Effector CD4-positive, alpha-beta T cell (primary cell): Measurements from ENCODE around the gene LGALS13. TPM values are rescaled to one million over a fixed set of nuclear protein-coding genes. Genes with fewer than 3 reads are reported as not detected.

ENCODE experiments used
- DNase-seq: peaks from one replicate; pipeline ENCODE4 v3.0.0-alpha.2; 2020
- total RNA-seq: gene quantifications from one replicate; lab custom pipeline; 2026; lab: John Stamatoyannopoulos, UW

Gene LGALS13, protein sequence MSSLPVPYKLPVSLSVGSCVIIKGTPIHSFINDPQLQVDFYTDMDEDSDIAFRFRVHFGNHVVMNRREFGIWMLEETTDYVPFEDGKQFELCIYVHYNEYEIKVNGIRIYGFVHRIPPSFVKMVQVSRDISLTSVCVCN
- not detected for total RNA-seq

DNA sequence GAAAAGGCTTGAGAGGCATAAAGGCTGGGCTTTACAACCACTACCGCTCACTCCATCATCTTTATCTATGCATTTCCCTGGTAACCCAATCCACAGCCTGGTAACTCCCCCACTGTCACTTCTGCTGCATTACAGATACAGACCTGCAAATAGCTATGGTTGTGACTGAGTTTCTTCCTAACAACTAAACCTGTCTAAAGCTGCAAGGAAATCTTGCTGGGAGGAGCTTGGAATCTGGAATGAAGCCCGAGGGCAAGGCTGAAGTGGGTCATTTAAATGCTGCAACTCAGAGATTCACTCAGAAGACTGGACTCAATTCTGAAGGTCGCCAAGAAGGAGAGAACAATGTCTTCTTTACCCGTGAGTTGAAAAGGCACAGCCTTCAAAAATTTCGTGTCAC is at the start of gene LGALS13:
TSS of gene LGALS13 (plus strand) at position 301 of the 400 bp plus-strand sequence. CDS start at position 346, 45 bp downstream.
- DNase-seq, result no peak

DNA sequence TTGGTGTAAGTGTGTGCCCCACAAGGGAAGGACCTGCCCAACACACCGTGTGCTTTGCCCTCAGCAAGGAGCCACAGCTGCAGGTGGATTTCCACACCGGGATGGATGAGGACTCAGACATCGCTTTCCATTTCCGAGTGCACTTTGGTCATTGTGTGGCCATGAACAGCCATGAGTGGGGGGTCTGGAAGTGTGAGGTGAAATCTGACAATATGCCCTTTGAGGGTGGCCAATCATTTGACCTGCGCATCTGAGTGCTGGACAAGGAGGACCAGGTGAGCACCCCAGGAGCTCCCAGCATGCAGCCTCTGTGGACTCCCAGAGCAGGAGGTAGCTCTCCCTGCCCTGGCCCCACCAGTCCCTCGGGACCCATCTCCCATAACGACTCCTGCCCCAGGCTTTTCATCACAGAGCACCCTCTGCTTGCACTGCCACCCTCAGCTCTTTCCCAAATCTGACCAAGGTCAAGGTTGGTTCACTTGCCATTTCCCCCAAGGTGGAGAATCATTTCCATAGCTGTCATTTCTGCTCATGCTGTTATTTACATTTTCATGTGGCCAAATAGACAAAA is 49.2 kb upstream of the LGALS13 start:
- DNase-seq, result no peak

DNA sequence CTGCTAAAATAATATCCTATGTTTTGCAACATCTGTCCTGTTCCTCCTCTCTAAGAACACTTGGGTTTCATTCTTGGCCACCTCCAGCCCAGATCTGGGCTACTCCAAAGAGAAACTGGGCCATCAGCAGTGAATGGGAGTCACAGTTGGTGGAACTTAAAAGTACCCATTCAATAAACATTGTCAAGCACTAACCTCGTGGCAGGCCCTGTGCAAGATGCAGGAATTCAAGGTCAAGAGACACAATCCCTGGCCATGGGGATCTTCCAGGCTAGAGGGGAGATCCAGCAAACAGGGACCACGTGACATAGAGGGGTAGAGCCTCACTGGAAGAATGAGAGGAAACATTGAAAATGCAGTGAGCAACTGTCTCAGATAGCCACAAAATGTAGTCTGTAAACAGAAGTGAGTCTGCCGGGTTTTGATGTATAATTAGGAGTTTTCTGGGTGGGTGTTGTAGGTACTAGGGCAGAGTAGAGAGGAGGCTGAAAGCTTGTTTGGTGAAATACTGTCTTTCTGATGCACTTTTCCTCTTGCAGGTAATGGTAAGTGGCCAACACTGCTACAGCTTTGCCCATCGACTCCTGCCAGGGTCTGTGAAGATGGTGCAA is 47.5 kb upstream of the LGALS13 start:
- DNase-seq, result no peak

DNA sequence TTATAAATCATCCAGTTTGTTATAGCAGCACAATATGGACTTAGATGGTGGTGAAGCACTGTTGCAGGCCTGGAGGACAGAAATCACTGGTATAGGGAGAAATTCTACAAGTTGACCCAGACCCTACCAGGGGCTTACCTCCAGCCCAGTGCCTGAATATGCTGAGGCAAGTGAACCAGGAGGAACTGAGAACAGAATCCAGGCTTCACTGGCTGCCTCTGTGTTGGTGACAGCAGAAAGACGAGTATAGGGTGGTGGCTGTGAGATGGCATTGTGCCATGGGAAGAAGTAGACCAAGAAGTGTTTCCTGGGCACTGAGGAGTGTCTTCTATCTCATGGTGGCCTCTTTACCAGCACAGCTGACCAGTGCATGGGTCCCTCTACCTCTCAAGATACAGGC is 46.4 kb upstream of the LGALS13 start:
- no peak for DNase-seq

DNA sequence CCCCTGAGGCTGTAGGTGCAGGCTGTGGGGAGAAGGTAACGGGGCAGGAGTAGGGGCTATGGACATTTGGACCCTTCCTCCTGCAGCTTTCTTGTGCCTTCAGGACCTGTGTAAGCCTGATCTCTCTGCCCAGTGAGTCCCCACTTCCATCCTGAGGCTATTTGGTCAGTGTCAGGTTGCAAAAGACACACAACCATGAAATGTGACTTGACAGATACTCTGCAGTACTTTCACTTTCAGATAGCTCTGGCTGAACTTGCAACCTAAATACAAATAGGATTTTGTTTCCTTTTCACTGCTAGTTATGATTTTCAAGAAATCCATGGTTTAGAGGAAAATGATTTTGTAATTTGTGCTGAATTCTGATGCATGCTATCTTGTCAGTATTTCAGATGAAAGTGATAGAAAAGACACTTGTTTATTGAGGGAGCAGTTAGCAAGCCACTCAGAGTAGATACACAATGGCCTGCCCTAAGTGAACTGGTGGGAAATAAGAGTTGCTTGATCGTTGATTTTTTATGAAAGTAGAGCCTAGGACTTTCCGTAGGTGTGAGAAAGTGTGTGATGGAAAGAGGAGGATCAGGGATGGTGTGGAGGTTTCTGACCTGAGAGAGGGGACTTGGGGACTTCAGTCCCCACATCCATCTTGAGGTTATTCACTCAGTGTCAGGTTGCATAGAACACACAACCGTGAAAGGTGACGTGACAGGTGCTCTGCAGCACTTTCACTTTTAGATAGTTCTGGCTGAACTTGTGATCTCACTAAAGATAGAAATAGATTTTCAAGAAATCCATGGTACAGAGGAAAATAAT is 44.3 kb upstream of the LGALS13 start:
- no peak for DNase-seq

DNA sequence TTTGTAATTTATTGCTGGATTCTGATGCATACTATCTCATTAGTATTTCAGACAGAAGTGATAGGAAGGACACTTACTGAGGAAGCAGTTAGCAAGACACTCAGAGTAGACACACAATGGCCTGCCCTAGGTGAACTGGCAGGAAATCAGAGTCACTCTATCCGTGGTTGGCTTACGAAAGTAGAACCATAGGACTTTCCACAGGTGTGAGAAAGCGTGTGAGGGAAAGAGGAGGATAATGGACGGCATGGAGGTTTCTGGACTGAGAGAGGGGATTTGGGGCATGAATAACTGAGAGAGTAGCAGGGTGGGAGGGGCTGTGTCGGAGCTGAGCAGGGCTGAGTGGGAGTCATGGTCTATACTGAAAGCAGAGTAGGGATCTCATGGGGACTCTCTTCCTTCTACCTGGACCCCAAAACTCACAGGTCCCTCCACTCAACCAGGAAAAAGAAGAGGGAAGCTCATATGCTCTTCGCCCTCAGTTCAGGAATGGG is 43.7 kb upstream of the LGALS13 start:
- no peak for DNase-seq

DNA sequence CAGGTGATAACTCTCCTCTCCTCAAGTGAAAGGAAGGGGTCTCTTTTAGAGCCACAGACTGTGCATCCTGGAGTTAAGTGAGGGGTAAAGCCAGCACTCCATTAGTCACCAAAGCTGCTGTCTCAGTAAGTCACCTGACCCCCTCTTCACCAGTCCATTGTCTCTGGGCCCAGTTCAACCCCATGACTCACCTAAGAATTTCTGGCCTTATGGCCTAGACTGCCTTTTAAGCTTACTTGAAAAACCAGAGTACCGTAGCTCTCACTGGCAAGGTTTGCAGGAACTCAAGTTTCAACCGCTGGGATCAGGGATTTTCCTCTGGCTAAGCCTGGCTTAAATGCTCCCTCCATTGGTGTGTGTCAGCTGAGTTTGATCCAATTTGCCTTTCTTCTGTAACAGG is 38.9 kb upstream of the LGALS13 start:
- no peak for DNase-seq

DNA sequence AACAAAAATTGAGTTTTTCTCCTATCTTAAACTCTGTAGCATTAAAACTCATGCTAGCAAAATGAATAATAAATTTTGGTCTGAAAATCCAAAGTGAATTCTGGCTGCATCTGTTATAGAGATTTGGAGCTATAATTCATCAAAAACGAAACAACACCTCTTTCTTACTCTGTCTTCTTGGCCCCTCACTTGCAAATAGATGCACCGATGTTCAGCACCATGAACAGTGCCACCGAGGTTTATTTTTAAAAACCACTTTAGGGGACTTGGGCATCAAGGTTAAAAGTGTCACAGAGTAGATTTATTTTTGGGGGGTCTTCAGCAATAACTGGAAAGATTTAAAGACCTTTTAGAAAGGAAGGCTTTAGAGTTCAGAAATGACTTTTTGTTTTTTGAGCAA is 36.3 kb upstream of the LGALS13 start:
- no peak for DNase-seq

DNA sequence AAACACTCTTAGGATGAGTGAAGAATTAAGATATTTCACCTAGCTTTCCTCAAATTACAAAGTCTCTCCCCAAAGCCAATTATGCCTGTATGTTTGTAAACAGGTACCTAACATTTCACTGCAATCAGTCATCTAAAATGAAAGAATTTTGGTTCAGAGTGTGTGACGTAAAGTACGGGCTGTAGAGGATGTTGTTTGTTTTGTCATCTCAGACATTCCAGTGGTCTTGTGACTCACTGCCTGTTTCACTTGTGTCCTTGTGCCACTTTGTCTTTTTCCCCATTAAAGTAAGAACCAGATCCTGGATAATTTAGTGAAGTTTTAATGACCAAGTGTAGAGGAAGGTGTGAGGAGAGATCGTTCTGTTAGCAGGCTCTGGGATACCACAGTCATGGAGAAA is 33.7 kb upstream of the LGALS13 start:
- DNase-seq, result no peak

DNA sequence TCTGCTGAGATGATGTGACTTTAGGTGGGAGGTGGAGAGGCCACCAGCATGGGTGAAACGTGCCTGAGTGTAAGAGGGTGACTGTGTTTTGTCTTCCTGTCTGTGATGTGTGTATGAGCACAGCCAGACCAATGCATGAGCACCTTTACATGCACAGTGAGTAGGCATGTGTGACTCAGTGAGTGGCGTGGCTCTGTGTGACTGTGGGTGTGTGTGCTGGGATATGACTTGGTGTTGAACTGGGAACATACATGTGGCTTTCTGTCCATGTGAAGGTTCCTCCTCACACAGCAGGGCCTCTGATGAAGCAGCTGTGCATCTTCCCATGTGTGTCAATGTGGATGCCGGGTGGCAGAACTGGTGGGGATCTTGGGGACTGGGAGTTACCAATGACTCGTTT is 19.9 kb upstream of the LGALS13 start:
- no peak for DNase-seq

DNA sequence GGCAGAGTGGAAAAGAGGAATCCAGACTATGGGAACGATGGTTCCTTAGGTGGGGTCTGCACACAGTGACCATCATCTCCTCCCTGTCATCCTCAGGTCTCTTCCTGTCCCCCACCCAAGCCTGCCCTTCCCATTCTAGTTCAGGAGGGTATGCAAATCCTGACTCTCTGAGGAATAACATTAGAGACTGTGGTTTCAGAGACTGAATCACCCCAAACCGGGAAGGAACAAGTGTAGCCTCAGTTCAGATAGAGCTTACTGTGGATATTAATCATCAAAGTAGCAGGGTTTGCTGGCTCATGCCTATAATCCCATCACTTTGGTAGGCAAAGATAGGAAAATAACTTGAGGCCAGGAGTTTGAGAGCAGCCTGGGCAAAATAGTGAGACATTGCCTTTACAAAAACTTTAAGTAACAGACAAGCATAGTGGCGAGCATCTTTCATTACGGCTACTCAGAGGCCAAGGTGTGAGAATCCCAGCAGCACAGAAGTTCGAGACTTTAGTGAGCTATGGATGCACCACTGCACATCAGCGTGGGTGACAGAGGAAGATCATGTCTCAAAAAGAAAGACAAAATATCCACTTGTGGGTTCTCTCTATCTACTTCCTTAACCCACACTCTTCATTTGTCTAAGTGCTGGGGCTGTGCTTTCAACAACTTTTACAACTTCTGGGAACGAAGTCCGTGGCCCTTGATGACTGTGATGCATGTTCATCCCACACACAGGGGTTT is 19.3 kb upstream of the LGALS13 start:
- no peak for DNase-seq

DNA sequence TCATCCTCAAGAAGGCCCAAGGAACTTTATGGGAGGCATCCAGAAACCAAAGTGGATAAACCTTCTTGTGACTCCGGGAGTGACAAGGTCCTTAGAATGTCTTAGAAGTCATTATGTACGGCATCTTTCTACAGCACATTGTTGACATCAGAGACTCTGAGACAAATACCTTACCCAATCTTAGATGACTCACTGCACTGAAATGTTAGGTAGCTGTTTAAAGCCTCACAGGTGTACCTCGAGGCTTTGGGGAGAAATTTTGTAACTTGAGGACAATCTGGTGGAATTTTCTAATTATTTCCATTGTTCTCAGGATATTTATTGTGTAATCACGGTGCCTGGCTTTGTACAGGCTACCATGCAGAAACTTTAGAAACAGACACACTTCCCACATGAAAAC is 14.8 kb upstream of the LGALS13 start:
- DNase-seq, result no peak

DNA sequence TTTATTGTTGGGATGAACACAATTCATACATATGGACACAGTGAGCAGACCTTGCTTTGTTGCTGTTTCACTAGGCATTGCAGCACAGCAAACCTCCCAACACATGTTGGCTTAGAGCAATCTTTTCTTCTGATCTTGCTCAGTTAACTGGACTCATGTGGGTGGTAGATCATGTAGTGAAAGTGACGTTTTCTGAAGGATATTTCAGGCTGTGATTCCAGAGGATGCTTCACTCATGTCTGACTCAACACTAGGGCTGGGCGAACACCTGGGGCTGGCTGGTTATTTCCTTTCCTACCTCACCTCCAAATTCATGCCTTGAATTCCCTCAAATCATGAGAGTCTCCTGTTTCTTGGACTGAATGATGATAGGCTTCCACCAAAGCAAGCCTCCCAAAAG is 14.3 kb upstream of the LGALS13 start:
- DNase-seq, result no peak

DNA sequence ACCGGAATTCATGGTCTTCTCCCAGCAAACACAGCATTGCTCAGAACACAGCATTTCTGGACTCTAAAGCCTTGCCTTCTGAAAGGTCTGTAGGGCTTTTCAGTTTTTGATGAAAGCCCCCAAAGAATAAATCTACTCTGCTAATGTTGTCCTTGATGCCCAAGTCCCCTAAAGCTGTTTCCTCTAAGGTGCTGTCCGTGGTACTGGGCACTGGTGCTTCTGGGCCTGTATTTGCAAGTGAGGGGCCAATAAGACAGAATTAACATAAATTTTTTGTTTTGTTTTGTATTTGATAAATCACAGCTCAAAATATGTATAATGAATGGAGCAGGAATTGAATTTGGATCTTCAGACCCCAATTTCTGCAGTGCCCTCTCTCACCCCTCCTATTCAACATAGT is 12.1 kb upstream of the LGALS13 start:
- no peak for DNase-seq

DNA sequence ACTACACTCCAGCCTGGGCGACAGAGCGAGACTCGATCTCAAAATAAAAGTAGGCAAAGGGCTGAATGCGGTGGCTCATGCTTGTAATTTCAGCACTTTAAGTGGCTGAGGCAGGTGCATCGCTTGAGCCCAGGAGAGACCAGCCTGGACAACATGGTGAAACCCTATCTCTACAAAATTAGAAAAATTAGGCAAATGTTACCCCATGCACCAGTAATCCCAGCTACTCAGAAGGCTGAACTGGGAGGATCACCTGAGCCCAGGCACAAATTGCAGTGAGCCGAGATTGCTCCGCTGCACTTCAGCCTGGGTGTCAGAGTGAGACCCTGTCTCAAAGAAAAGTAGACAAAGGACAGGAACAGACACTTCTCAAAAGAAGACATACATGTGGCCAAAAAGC is 9.9 kb upstream of the LGALS13 start:
- no peak for DNase-seq

DNA sequence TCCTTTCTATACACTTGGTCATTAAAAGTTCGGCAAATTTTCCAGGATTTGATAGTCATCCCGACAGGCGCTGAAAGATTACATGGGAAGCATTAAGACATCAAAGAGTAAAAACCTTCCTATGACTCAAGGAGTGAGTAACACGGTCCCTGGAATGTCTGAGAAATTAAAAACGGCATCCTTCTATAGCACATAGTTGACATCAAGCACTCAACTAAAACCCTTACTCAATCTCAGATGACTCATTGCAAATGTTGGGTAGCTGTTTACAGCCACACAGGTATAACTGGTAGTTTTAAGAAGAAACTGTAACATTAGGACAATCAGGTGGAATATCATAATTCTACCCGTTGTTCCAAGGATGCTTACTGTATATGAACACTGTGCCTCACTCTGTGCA is 6.4 kb upstream of the LGALS13 start:
- DNase-seq, result no peak

DNA sequence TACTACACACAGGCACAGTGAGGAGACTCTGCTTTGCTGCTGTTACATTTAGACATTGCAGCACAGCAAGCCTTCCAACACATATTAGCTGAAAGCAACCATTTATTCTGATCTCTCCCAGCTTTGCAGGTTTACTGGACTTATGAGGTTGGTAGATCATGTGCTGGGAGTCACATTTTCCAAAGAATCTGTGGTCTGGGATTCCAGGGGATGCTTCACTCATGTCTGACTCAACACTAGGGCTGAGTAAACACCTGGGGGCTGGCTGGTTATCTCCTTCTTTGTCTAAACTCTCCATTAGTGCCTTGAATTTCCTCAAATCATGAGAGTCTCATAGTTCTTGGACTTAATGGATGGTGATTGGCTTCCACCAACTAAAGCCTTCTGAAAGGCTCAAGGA is 5.4 kb upstream of the LGALS13 start:
- DNase-seq, result no peak

DNA sequence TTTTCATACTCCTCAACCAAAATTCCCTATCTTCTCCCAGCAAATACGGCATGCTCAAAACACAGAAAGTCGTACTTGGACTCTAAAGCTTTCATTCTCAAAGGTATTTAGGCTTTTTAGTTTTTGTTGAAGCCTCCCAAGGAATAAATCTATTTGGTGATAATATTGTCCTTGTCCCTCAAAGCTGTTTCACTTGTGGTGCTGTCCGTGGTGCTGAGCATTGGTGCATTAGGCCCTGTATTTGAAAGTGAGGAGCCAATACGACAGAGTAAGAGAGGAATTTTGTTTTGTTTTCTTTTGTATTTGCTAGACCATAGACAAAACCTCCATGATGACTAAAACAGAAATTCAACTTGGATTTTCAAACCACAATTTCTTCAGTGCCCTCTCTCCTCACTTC is 3.2 kb upstream of the LGALS13 start:
- no peak for DNase-seq

DNA sequence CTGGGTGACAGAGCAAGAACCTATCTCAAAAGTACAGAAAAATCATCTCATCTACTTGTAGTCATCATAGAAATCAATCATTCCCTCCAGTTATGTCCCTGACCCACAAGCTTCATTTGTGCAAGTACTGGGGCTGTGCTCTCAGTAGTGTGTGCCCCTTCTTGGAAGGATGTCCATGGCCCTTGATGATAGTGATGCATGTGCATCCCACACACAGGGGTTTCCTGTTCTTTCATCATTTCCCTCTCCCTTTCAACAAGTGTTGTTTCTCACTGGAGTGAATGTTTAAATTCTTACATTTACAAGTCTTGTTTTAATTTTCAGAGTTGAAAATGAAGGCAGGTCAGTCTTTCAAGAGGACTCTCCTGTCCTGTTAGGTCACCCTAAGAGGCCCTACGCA is 1.5 kb downstream of the LGALS13 start:
- DNase-seq, result no peak

DNA sequence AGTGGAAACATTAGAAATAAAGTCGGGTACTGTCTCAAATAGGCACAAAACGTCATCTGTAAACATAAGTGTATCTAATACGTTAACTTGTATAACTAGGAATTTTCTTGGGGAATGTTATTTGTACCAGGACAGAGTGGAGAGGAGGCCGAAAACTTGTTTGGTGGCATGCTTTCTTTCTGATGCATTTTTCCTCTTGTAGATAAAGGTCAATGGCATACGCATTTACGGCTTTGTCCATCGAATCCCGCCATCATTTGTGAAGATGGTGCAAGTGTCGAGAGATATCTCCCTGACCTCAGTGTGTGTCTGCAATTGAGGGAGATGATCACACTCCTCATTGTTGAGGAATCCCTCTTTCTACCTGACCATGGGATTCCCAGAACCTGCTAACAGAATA is 4.7 kb downstream of the LGALS13 start:
- DNase-seq, result no peak

DNA sequence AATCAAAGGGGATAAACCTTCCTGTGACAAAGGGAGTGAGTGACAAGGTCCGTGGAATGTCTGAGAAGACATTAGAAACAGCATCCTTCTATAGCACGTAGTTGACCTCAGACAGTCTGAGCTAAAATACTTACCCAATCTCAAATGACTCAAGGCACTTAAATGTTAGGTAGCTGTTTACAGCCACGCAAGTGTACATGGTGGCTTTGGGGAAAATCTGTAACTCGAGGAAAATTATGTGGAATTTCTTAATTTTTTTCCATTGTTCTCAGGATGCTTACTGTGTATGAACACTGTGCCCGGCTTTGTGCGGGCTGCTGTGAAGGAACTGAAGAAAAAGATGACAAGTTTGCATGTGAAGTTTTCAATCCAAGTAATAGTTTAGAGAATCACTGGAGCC is 5.2 kb downstream of the LGALS13 start:
- no peak for DNase-seq

DNA sequence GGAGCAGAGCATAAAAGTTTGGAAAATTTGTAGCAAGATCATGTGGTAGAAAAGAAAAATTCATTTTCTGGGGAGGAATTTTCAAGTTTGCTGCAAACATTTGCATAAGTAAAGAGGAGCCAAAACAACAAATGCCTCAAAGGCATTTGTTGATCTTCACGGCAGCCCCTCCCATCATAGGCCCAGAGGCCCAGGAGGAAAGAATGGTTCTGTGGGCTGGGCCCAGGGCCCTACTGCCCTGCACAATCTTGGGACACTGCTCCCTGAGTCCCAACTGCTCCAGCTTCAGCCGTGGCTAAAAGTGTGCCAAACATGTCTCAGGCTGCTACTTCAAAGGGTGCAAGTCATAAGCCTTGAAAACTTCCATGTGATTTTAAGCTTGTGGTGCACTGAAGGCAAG is 11.3 kb downstream of the LGALS13 start:
- DNase-seq, result no peak

DNA sequence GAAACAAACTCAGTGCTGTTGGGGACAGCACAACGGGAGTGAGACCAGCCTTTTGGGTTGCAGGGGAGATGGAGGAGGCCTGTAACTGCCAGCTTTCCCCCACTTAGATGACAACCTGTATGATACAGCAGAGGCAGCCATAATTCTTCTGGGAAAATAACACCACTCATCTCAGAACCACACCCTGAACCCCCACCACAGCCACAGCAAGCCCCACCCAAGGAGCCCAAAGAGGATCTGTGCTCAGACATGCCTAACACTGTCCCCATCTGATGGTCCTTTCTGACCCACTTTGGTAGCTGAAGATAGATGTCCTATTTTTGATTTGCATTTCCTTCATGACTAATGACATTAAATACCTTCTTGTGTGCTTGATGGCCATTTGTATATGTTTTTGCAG is 15.4 kb downstream of the LGALS13 start:
- no peak for DNase-seq
